NCI-H1417 (cell line): ENCODE results near the gene ATP11A.
"Not testable (repeated sequence)": the region's sequence is repeated elsewhere in the genome, so short reads cannot be mapped to it uniquely, and the experiment has no call there.

Experiments used
- DNase-seq, 3 experiments: peaks; one replicate each; lab custom pipeline; 2025; lab: John Stamatoyannopoulos, UW

Gene ATP11A

DNA sequence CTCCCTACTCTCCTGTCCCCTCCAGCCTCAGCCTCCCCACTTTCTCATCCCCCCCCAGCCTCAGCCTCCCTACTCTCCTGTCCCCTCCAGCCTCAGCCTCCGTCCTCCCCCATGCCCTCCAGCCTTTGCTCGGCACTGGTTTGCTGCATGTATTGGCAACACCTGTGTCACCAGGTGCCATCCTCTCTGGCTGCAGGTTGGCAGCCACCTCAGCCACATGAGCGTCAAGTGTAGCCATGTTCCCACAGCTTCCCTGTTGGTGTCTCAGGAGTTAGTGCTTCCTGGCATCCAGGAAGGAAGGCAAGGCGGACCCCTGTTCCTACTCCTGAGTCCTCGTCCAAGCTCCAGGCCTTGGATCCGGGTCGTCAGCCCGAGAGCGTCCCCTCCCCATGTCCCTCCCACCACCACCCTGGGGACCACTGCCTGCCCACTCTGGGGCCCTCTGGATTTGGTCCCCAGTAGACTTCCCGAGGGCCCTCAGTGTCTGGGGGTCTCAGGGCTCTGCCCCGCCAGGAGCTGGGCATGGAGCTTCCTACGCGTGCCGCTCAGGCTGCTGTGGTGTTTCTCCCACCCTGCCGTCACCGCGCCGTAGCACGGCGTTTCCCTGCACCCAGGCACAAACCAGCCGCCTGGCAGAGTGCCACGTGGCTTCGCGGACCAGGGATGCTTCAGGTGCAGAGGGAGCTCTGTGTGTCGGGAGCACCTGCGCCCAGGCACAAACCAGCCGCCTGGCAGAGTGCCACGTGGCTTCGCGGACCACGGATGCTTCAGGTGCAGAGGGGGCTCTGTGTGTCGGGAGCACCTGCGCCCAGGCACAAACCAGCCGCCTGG lies 150.8 kb downstream of the ATP11A start:
- DNase-seq, result no peak

DNA sequence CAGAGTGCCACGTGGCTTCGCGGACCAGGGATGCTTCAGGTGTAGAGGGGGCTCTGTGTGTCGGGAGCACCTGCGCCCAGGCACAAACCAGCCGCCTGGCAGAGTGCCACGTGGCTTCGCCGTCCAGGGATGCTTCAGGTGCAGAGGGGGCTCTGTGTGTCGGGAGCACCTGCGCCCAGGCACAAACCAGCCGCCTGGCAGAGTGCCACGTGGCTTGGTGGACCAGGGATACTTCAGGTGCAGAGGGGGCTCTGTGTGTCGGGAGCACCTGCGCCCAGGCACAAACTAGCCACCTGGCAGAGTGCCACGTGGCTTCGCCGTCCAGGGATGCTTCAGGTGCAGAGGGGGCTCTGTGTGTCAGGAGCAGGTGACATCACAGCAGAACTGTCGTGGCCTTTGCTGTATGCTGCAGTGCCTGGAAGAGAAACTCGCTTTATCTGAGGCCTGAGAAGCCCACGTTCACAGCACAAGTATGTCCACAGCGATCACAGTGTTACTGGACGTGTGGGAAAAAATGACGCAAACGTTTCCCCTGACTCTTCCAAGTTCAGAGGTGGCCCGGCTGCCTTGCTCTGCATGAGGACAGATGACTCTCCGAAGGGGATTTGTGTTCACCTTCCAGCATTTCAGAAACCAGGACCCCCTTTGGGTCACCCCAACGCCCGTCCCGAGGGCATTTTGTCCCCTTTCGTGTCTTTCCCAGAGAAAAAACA lies 151.6 kb downstream of the ATP11A start:
- not testable (repeated sequence) for DNase-seq

DNA sequence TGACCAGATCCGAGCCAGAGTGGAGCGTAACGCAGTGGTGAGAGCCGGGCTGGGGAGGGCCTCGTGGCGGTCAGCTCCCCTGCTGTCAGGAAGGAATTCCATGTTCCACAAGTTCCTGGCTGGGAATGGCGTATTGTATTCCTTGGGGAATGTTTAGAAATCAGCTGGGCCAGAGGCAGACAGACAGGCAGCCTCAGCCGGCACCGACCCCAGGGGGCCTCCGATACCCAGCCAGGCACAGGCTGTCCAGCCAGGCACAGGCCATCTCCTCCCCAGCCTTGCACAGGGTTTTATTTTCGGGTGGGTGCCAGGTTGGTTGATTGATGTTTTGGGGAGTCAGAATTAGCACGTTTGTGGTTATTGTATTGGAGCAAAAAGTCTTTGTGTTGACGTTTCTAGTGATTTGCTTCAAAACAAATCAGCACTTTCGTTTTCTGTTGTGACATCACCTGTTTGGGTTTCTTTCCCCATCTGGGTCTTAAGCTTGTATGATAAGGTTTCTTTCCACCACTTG lies 152.6 kb downstream of the ATP11A start:
- DNase-seq, result no peak

DNA sequence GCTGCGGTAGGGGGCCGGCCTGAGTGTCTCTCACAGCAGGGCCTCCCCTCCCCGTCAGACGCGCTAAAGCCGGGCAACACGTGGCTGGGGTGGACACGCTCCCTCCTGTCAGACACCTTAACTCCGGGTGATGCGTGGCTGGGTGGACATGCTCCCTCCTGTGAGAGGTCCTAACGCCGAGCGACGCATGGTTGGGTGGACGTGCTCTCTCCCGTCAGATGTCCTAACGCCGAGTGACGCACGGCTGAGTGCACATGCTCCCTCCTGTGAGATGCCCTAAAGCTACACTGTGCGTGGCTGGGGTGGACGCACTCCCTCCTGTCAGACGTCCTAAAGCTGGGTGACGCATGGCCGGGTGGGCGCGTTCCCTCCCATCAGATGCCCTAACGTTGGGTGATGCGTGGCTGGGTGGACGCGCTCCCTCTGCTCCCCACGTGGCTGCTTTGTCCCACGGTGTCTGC lies 153.1 kb downstream of the ATP11A start:
- DNase-seq, result no peak

DNA sequence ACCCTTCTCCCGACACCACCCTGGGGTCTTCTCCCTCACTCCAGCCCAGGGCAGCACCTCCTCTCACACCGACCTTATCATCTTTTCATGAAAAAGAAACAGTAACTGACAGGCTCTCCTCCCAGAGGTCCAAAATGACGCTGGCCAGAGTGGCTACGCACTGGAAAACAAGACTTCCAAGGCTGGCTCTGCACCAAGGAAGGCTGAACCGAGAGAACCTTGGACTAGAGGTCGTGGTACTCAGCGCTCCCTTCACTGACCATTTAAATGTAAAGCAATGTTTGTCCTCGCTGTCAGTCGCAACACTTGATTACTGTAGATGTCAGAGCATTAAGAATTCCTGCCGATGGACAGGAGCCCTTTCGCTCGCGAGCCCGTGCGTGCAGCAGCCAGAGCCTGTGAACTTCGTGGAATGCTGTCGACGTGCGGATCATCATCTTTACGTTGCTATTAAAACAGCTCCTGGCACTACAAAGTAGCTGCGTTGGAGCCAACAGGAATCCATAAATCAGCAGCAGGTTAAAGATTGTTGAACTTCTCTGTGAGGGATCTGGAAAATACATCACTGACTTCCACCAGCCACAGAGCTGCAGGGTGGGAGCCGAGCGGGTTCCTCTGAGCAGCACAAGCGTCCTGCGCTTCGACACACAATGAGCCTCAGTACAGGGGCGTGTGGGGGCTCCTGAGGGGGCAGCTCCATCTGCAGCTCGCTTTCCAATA lies 153.7 kb downstream of the ATP11A start:
- DNase-seq, result no peak

DNA sequence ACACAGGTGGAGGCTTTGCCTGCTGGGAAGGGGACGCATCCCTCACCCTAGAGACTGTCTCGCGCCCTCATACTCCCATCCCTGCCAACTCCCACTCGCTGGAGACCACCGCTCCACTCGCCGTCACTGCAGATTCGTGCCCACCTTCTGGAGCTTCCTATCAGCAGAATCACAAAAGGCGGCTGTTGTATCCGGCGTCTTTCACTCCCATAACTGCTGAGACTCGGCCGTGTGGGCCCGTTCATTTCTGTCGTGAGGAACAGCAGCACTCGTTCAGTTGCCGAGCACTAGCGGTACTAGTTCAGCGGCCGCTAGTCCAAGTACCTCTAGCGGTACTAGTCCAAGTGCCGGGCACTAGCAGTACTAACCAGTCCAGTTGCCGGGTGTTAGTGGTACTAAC lies 154.6 kb downstream of the ATP11A start:
- DNase-seq, result no peak

DNA sequence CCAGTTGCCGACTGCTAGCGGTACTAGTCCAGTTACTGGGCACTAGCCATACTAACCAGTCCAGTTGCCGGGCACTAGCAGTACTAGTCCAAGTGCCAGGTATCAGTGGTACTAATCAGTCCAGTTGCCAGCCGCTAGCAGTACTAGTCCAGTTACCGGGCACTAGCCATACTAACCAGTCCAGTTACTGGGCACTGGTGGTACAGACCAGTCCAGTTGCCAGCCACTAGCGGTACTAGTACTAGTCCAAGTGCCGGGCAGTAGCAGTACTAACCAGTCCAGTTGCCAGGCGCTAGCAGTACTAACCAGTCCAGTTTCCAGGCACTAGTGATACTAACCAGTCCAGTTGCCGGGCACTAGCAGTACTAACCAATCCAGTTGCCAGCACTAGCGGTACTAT lies 155.0 kb downstream of the ATP11A start:
- no peak for DNase-seq

DNA sequence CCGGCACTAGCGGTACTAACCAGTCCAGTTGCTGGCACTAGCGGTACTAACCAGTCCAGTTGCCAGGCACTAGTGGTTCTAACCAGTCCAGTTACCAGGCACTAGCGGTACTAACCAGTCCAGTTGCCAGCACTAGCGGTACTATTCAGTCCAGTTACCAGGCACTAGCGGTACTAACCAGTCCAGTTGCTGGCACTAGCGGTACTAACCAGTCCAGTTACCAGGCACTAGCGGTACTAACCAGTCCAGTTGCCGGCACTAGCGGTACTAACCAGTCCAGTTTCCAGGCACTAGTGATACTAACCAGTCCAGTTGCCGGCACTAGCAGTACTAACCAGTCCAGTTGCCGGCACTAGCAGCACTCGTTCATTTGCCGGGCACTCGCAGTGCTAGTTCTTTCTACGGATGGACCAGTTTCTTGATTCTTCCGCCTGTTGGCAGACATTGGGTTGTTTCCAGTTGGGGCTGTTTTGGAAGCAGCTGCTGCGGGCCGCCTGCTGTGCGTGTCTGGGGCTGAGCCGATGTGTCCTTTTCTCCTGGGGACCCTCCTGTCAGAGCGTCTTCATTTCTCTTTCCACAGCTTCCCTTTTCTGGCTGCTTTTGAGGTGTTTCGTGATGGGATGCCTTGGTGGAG lies 155.8 kb downstream of the ATP11A start:
- no peak for DNase-seq

DNA sequence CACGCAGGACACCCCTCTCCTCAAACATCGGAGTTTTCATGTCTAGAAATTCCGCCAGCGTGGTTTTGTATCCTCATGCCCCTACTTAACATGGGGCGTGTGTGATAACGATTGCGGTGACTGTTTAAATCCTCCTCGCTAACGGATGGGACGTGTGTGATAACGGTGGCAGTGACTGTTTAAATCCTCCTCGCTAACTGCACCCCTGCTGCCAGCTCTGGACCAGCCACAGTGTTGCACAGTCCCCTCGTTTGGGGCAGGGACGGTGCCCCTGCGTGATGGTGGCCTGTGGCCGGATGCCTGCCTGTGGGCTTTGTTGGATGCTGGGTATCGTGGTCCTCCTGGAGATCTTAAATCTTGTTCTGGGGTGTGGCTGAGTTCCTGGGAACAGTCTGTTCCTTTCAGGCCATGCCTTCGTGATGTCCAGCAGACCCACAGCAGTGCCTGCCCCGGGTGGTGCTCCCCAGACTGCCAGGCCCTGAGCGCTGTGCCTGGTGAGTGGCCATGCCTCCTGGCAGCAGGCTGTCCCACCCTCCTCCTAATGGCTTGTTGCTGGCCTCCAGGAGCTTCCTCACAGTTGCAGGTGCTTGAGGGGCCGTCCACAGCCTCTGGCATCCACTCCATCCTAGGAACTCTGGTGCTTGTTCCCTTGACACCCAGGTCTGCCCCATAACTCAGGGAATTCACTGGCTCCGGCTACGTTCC lies 156.7 kb downstream of the ATP11A start:
- DNase-seq, result no peak

DNA sequence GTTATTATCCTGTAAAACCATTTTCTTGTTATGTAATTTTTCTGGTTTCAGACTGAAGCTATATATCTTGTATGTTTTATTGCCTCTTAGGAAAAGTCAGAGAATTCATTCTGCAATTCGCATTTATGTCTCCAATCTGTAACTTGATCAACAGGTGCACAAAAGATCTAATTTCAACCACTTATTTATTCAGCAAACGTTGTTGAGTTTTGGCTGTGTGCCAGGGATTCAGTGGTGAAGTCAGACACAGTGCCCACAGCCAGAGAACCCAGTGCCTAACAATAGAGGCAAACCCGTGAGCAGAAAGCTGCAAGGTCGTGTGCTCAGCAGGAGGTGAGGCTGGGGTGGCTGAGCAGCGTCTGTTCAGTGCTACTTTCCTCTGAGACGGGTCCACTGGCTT lies 159.7 kb downstream of the ATP11A start:
- DNase-seq, result peak; percentile 95 to 100 (median 100)

DNA sequence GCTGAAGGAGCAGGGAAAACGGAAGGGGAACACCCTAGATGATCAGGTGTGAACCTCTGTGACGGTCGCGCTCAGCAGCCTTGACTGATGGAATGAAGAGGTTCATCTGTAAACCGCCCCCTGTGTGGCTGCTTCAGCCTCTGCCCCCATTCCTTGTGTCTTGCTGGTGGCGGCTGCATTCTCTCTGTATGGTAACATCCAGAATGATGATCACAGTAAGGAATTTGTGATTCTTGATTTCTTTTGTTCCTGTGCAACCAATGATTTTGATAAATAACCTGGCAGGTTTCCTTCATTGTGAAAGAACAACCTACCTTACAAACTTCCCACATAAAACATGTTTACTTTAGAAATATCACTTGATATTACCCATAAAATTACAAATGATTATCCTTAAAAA lies 160.4 kb downstream of the ATP11A start:
- DNase-seq, result no peak

DNA sequence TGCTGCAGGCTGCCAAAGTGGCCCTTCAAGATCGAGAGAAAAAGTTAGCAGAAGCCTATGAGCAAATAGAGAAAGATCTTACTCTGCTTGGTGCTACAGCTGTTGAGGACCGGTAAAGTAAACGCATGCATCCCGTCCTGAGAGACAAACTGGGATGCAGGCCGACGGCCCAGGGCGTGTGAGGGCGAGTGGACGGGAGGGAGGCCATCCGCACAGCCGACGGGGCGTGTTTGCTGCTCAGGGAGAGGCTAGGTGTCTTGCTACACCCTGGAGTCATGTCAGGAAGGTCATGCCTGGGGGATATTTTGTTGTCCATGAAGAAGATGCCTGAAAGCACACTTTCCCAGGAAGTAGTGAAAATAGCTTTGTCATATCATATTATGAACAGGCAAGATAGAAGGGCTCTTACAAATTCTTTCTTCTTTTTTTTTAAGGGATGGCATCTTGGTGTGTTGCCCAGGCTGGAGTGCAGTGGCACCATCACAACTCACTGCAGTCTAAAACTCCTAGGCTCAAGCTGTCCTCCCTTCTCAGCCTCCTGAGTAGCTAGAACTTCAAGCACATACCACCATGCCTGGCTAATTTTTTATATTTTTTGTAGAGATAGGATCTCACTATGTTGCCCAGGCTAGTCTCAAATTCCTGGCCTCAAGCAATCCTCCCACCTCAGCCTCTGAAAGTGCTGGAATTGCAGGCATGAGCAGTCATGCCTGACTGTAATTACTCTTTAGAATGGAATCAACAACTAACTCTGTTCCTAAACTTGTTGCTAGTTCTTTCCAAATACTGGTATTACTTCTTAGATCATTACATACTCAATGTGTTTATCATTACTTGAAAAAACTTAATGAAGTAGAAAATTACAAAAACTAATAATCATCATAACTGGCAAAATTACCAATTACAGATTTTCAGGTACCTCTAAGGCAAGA lies 161.5 kb downstream of the ATP11A start:
- no peak for DNase-seq

DNA sequence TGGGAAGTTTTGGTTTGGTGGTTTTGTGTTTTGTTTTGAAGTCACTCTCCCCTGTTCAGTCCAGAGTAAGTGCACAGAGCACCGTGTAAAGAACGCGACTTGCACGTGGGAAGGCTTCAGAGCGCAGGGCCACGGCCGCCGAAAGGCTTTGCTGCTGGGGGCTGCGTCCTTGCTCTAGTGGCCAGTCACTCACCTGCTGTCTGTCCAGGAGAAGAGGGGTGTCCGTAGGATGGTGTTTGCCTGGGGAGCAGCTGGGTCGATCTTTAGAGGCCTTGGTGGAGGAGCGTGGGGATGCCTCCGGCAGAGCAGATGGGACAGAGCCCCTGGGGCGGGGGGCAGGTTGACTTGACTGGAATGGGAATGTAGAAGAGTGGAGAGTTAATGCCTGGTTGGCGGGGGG lies 162.6 kb downstream of the ATP11A start:
- DNase-seq, result no peak

DNA sequence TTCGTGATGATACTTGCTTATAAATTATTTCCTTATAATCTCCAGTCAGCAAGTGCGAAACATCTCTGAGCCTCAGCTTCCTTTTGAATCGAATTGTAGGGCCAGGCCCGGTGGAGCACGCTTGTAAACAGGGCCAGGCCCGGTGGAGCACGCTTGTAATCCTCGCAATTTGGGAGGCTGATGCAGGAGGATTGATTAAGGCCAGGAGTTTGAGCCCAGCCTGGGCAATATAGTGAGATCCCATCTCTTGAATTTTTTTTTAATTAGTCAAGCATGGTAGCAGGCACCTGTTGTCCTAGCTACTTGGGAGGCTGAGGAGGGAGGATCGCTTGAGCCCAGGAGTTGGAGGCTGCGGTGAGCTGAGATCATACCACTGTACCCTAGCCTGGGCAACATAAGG lies 163.0 kb downstream of the ATP11A start:
- no peak for DNase-seq

DNA sequence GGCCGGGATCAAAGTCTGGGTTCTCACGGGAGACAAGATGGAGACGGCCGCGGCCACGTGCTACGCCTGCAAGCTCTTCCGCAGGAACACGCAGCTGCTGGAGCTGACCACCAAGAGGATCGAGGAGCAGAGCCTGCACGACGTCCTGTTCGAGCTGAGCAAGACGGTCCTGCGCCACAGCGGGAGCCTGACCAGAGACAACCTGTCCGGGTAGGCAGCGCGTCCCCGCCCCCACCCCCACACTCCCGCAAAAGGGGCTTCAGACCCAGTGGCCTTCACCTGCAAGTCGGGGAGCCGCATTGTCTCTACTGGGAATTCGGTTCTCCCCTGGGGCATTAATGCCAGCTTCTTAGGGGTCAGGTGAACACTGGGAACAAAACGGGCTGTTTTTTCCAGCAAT lies 164.5 kb downstream of the ATP11A start:
- DNase-seq, result no peak

DNA sequence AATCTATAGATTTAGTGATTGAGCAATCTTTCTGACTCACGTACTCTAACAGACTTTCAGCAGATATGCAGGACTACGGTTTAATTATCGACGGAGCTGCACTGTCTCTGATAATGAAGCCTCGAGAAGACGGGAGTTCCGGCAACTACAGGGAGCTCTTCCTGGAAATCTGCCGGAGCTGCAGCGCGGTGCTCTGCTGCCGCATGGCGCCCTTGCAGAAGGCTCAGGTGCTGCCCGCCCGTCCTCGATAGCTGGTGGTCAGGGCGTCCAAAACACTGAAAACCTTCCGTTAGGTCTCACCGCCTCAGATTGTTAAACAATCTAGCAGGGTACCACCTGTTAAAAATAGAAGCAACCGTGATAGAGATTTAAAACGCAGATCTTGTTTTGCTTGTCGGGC lies 166.0 kb downstream of the ATP11A start:
- DNase-seq, result no peak

DNA sequence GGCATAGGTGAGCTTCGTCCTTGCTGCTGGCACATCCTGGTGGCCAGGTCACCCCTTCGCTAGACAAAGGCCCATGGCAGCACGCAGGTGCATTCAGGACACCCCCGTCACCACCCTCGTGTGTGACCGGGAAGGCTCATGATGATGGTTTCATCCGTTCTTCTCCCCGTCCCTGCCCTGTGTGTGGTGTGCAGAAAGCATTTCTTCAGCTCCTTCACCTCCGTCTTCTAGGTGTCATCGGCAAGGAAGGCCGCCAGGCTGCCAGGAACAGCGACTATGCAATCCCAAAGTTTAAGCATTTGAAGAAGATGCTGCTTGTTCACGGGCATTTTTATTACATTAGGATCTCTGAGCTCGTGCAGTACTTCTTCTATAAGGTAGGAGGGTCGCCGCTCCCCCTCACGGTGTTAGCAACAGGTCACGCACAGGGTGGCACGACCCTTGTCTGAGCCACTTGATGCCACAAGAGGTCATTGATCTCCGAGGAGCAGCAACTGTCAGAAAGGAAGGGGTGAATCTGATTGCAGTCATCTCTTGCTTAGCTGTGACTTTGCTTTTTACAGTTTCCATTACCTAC lies 168.2 kb downstream of the ATP11A start:
- DNase-seq, result no peak

DNA sequence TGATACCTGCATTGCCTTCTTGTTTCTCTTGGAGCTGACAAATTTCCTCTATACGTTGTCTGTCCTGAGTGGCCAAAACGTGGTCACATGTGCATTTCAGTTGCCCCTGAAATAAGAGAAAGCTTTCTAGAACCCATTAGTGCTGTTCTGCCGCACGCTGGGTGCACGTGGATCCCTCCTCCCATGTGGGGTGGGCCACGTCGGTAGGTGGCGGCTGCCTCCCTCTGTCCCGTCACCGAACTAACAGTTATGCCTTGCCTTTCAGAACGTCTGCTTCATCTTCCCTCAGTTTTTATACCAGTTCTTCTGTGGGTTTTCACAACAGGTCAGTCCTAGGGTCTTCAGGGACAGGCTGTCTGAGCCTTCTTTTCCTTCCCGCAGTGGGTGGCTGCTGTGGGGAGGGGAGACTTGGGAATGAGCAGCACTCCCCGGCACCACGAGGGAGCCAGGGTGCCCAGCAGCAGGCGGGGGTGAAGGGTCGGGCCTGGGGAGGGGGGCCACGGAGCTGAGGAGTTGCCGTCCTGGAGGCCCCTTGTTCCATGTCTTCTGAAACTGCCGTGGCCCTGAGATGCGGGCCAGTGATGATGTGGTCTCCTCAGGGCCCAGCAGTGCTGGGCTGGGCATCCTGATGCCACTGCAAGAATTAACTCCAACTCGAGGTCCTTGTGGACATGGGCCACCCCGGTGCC lies 169.4 kb downstream of the ATP11A start:
- no peak for DNase-seq

DNA sequence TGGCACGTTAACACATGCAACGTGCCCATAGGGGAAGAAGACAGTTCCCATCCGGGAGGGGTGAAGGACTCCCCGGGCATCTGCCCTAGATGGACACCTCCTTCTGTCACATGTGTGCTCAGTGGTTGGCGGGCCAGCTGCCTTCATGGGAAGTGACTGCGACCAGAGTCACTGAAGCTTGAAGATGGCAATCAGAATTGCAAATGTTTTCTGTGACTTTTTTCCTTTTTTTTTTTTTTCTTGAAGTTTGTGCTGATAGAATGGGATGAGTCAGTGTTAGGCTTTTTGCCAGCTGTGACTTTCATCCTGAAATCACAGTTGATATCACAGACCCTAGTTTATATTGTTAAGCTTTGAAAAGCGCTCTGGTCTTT lies 170.0 kb downstream of the ATP11A start:
- peak in 1 of 3 experiments; percentile 52 for DNase-seq
